NT2/D1 (cell line): Measurements from ENCODE around the gene C18orf32.

Source experiments
- DNase-seq: peaks from one replicate; pipeline ENCODE4 v3.0.0-alpha.2; 2011; ENCODE audit warnings: low read depth, low spot score
- H3K27me3 ChIP-seq: 2 replicates; pipeline ENCODE4 v1.6.0; 2011; ENCODE audit warnings: mild to moderate bottlenecking; ENCODE audit not compliant: insufficient read length, insufficient read depth
- H3K36me3 ChIP-seq: 2 replicates; pipeline ENCODE4 v1.6.1; 2011; ENCODE audit warnings: mild to moderate bottlenecking, low read length, mixed read lengths; ENCODE audit not compliant: insufficient read depth, insufficient read length
- H3K4me1 ChIP-seq: 2 replicates; pipeline ENCODE4 v1.5.1; 2011; ENCODE audit not compliant: insufficient read depth, insufficient read length
- H3K4me3 ChIP-seq: 2 replicates; pipeline ENCODE4 v1.5.1; 2011; ENCODE audit warnings: low read depth; ENCODE audit not compliant: insufficient read length
- H3K9ac ChIP-seq: 2 replicates; pipeline ENCODE4 v1.6.0; 2011; ENCODE audit warnings: low read depth; ENCODE audit not compliant: insufficient read length
- H3K9me3 ChIP-seq: 2 replicates; pipeline ENCODE4 v1.5.1; 2011; ENCODE audit warnings: mild to moderate bottlenecking, low read length; ENCODE audit not compliant: insufficient read depth
- SUZ12 ChIP-seq: IDR thresholded peaks from 2 replicates; pipeline ENCODE4 v1.6.1; 2011; ENCODE audit not compliant: insufficient read length, insufficient read depth; ENCODE audit errors: extremely low read depth
- YY1 ChIP-seq: IDR thresholded peaks from 2 replicates; pipeline ENCODE4 v1.6.1; 2011; ENCODE audit not compliant: insufficient read length, insufficient read depth
- ZNF274 ChIP-seq: IDR thresholded peaks from 2 replicates; pipeline ENCODE4 v1.6.1; 2011; ENCODE audit warnings: mild to moderate bottlenecking, low read depth, low read length

The C18orf32 gene

GRCh38 chr18:49486953-49487710, at the start of gene C18orf32:
C18orf32 (minus strand) TSS chr18:49487234; CDS start chr18:49483748, 3,486 bp downstream.
- TF ChIP-seq YY1 (no peak), ZNF274 (no peak), SUZ12 (no peak)
- Histone ChIP-seq H3K27me3 (no peaks in the 10 kb centered on the region), H3K36me3 (peaks cover 54% of the 10 kb centered on the region), H3K4me3 (peak within 1 kb of the TSS; percentile 63), H3K4me1 (no peaks in the 10 kb centered on the region), H3K9ac (peak within 1 kb of the TSS; percentile 86), H3K9me3 (no peaks in the 10 kb centered on the region)
- peak; percentile 87 for DNase-seq

GRCh38 chr18:49534846-49535601, 48.0 kb upstream of the C18orf32 start:
- DNase-seq, result no peak
- Histone ChIP-seq H3K9ac (no peak overlapping the region), H3K36me3 (no peaks in the 10 kb centered on the region), H3K27me3 (no peaks in the 10 kb centered on the region), H3K4me3 (no peak overlapping the region), H3K9me3 (peaks cover 13% of the 10 kb centered on the region; the same call in 1 of the 2 replicates), H3K4me1 (no peaks in the 10 kb centered on the region)
- TF ChIP-seq SUZ12 (no peak), ZNF274 (no peak), YY1 (no peak)

- no peak overlapping the region for H3K9ac ChIP-seq
- no peaks in the 10 kb centered on the region for H3K4me1 ChIP-seq
- no peaks in the 10 kb centered on the region for H3K36me3 ChIP-seq
- H3K4me3 ChIP-seq, result no peak overlapping the region
- TF ChIP-seq ZNF274 (no peak), SUZ12 (no peak), YY1 (no peak)
- no peak for DNase-seq
- no peaks in the 10 kb centered on the region for H3K27me3 ChIP-seq
- H3K9me3 ChIP-seq, result peaks cover 17% of the 10 kb centered on the region; the same call in 1 of the 2 replicates
Observed at GRCh38 chr18:49531678-49532153, 44.7 kb upstream of the C18orf32 start.

GRCh38 chr18:49529596-49529995, 42.6 kb upstream of the C18orf32 start:
- H3K4me3 ChIP-seq, result no peak overlapping the region
- H3K9me3 ChIP-seq, result peaks cover 12% of the 10 kb centered on the region; the same call in 1 of the 2 replicates
- H3K36me3 ChIP-seq, result no peaks in the 10 kb centered on the region
- H3K27me3 ChIP-seq, result no peaks in the 10 kb centered on the region
- H3K9ac ChIP-seq, result no peak overlapping the region
- H3K4me1 ChIP-seq, result no peaks in the 10 kb centered on the region
- DNase-seq, result no peak
- no peak for TF ChIP-seq YY1
- TF ChIP-seq ZNF274, result no peak
- no peak for TF ChIP-seq SUZ12

- TF ChIP-seq SUZ12 (no peak), YY1 (no peak)
- Histone ChIP-seq H3K4me3 (no peak overlapping the region), H3K27me3 (no peaks in the 10 kb centered on the region), H3K9ac (no peak overlapping the region), H3K36me3 (no peaks in the 10 kb centered on the region), H3K4me1 (no peaks in the 10 kb centered on the region), H3K9me3 (0 out of 2 replicates have a peak, but pooled peaks cover 6% of the 10 kb centered on the region)
- no peak for DNase-seq
Observed at GRCh38 chr18:49527631-49528327, 40.7 kb upstream of the C18orf32 start.

GRCh38 chr18:49525981-49526380, 38.9 kb upstream of the C18orf32 start:
- Histone ChIP-seq H3K9me3 (0 out of 2 replicates have a peak, but pooled peaks cover 6% of the 10 kb centered on the region), H3K27me3 (no peaks in the 10 kb centered on the region), H3K4me1 (no peaks in the 10 kb centered on the region), H3K4me3 (no peak overlapping the region), H3K36me3 (no peaks in the 10 kb centered on the region), H3K9ac (no peak overlapping the region)
- DNase-seq, result no peak
- TF ChIP-seq ZNF274 (no peak), SUZ12 (no peak), YY1 (no peak)
